Fibroblast of lung (primary cell): ENCODE data around the gene ZNF334. TPM values are rescaled to one million over a fixed set of nuclear protein-coding genes. Genes with fewer than 3 reads are reported as not detected.

Experiments used
- DNase-seq, 2 donors: peaks; one replicate each; pipeline versions ENCODE4 v3.0.0 to v3.0.0-alpha.2; 2010; ENCODE audit warnings: low read depth in 2 of 2
- H2AFZ ChIP-seq: 2 replicates; pipeline ENCODE4 v1.5.1; 2012; ENCODE audit warnings: low read length, control low read depth, inconsistent platforms
- H3K27ac ChIP-seq: 2 replicates; pipeline ENCODE4 v1.5.1; 2011; ENCODE audit warnings: low read length, control low read depth; ENCODE audit not compliant: insufficient read depth
- H3K27me3 ChIP-seq: 2 replicates; pipeline ENCODE4 v1.5.1; 2011; ENCODE audit warnings: mild to moderate bottlenecking, low read length; ENCODE audit not compliant: control insufficient read depth, insufficient read depth
- H3K36me3 ChIP-seq: 2 replicates; pipeline ENCODE4 v1.5.1; 2011; ENCODE audit warnings: low read length; ENCODE audit not compliant: control insufficient read depth, insufficient read depth
- H3K4me1 ChIP-seq: 2 replicates; pipeline ENCODE4 v1.5.1; 2011; ENCODE audit warnings: low read length; ENCODE audit not compliant: control insufficient read depth, insufficient read depth; ENCODE audit errors: extremely low read depth
- H3K4me2 ChIP-seq: 2 replicates; pipeline ENCODE4 v1.5.1; 2011; ENCODE audit warnings: low read length, control low read depth; ENCODE audit not compliant: insufficient read depth; ENCODE audit errors: extremely low read depth
- H3K4me3 ChIP-seq, 4 experiments: fragments of 200-600 bp in 1 of 4; sonication (generic) in 1 of 4; replicated peaks in 1 of 4; 2 replicates each; pipeline ENCODE4 v1.5.1; 2011 to 2016; ENCODE audit warnings: low read length in 4 of 4, low read depth in 3 of 4, mild to moderate bottlenecking in 3 of 4, control low read depth in 2 of 4, inconsistent platforms in 1 of 4, mixed read lengths in 1 of 4; ENCODE audit not compliant: insufficient read depth in 1 of 4; ENCODE audit errors: control extremely low read depth in 1 of 4
- H3K79me2 ChIP-seq: 2 replicates; pipeline ENCODE4 v1.5.1; 2012; ENCODE audit warnings: mild to moderate bottlenecking, low read length, inconsistent platforms; ENCODE audit not compliant: control insufficient read depth, insufficient read depth
- H3K9ac ChIP-seq: 2 replicates; pipeline ENCODE4 v1.5.1; 2011; ENCODE audit warnings: mild to moderate bottlenecking, low read length, control low read depth; ENCODE audit not compliant: insufficient read depth
- H3K9me3 ChIP-seq: 2 replicates; pipeline ENCODE4 v1.5.1; 2012; ENCODE audit warnings: low read depth, low read length; ENCODE audit not compliant: control insufficient read depth, insufficient read depth
- H4K20me1 ChIP-seq: 2 replicates; pipeline ENCODE4 v1.5.1; 2011; ENCODE audit warnings: low read length; ENCODE audit not compliant: control insufficient read depth, insufficient read depth; ENCODE audit errors: extremely low read depth
- CTCF ChIP-seq, 2 donors: IDR thresholded peaks in 1 of 2; conservative IDR thresholded peaks in 1 of 2; 1 replicate in 1 of 2; 2 replicates in 1 of 2; pipeline ENCODE4 v1.5.1; 2011 to 2012; ENCODE audit warnings: low read length in 2 of 2, control low read depth in 1 of 2, inconsistent platforms in 1 of 2, low read depth in 1 of 2, mild to moderate bottlenecking in 1 of 2
- EZH2 ChIP-seq: IDR thresholded peaks from 2 replicates; pipeline ENCODE4 v1.5.1; 2012; ENCODE audit warnings: low read length, control low read depth, mild to moderate bottlenecking; ENCODE audit errors: missing control alignments
- polyA plus RNA-seq, 2 donors: library from polyadenylated mRNA; depleted of rRNA in 1 of 2; stranded (reverse) in 1 of 2; unstranded in 1 of 2; fragments of >200 nt; gene quantifications; 2 replicates each; pipeline ENCODE4 v1.2.1, GENCODE V29; 2011 to 2012; ENCODE audit warnings: missing spikeins in 1 of 2
- total RNA-seq: library from RNA; depleted of rRNA; stranded (reverse); fragments of >200 nt; gene quantifications from 2 replicates; pipeline ENCODE4 v1.2.1, GENCODE V29; 2014

ZNF334 gene
- total and polyA plus RNA-seq, 2 donors (not counting 1 experiment from before 2014, with no cell fraction given): 0.99 to 7.9 TPM

GRCh38 chr20:46456255-46457028 is 56.9 kb downstream of the ZNF334 start:
- no peak overlapping the region for H3K4me3 ChIP-seq
- H3K79me2 ChIP-seq: no peaks in the 10 kb centered on the region
- no peaks in the 10 kb centered on the region for H3K36me3 ChIP-seq
- no peak overlapping the region for H3K27ac ChIP-seq
- H3K4me1 ChIP-seq: no peaks in the 10 kb centered on the region
- DNase-seq: no peak
- H3K4me2 ChIP-seq: no peak overlapping the region
- peaks cover 3% of the 10 kb centered on the region for H3K27me3 ChIP-seq
- no peaks in the 10 kb centered on the region for H4K20me1 ChIP-seq
- no peaks in the 10 kb centered on the region for H3K9me3 ChIP-seq
- no peak overlapping the region for H3K9ac ChIP-seq
- no peak for TF ChIP-seq CTCF (conservative IDR thresholded peaks at IDR 0.05 in 1 of 2, IDR thresholded peaks at IDR 0.05 in 1 of 2; ENCODE audit: low read depth in 1 of 2, low read length in 2 of 2)
- no peak overlapping the region for H2AFZ ChIP-seq

- DNase-seq: no peak
- Histone ChIP-seq H2AFZ (no peak overlapping the region), H3K4me2 (no peak overlapping the region), H4K20me1 (no peaks in the 10 kb centered on the region), H3K4me1 (no peaks in the 10 kb centered on the region), H3K4me3 (no peak overlapping the region), H3K27ac (no peak overlapping the region), H3K9ac (no peak overlapping the region), H3K36me3 (no peaks in the 10 kb centered on the region), H3K9me3 (no peaks in the 10 kb centered on the region), H3K79me2 (no peaks in the 10 kb centered on the region), H3K27me3 (peaks cover 3% of the 10 kb centered on the region)
- TF ChIP-seq EZH2 (no peak), CTCF (conservative IDR thresholded peaks at IDR 0.05 in 1 of 2, IDR thresholded peaks at IDR 0.05 in 1 of 2; ENCODE audit: low read depth in 1 of 2, low read length in 2 of 2) (no peak)
Observed at GRCh38 chr20:46455729-46456128, 57.6 kb downstream of the ZNF334 start.

Other genes starting within 250 kb of the ZNF334 start
- gene CDH22, start 205.1 kb downstream of the ZNF334 start, total RNA-seq: not detected in 2 replicates
- not detected in 2 replicates for gene CDH22, start 205.1 kb downstream of the ZNF334 start, polyA plus RNA-seq
- gene ELMO2, start 106.9 kb downstream of the ZNF334 start, total RNA-seq: 36.2 and 43.8 TPM in 2 replicates
- 33.7 and 36.9 TPM in 2 replicates for gene ELMO2, start 106.9 kb downstream of the ZNF334 start, polyA plus RNA-seq
- gene OCSTAMP, start 37.1 kb upstream of the ZNF334 start, total RNA-seq: not detected in 2 replicates
- not detected in 2 replicates for gene OCSTAMP, start 37.1 kb upstream of the ZNF334 start, polyA plus RNA-seq
- 4.1 and 5.6 TPM in 2 replicates for gene SLC13A3, start 137.9 kb upstream of the ZNF334 start, total RNA-seq
- gene SLC13A3, start 137.9 kb upstream of the ZNF334 start, polyA plus RNA-seq: 2.2 and 2.3 TPM in 2 replicates
- 19.5 TPM in 2 replicates for gene TP53RK, start 175.9 kb upstream of the ZNF334 start, total RNA-seq
- gene TP53RK, start 175.9 kb upstream of the ZNF334 start, polyA plus RNA-seq: 9.2 and 10.5 TPM in 2 replicates
- 42.1 and 47.2 TPM in 2 replicates for gene SLC2A10, start 196.1 kb upstream of the ZNF334 start, total RNA-seq
- gene SLC2A10, start 196.1 kb upstream of the ZNF334 start, polyA plus RNA-seq: 20.4 and 35.3 TPM in 2 replicates